GM21423 (cell line): ENCODE results near the gene NEK4.
"Not testable (repeated sequence)": the region's sequence is repeated elsewhere in the genome, so short reads cannot be mapped to it uniquely, and the experiment has no call there.

Source experiments
- ATAC-seq: cut with Tn5 transposase; IDR thresholded peaks from one replicate; pipeline ENCODE4 v1.9.1; 2021; ENCODE audit warnings: mild to moderate bottlenecking, moderate library complexity; ENCODE audit not compliant: unreplicated experiment

Gene NEK4

GRCh38 chr3:52743152-52743551 is 27.6 kb downstream of the NEK4 start:
- no peak for ATAC-seq

- ATAC-seq: no peak
Measured at GRCh38 chr3:52742418-52743041, 28.2 kb downstream of the NEK4 start.

DNA sequence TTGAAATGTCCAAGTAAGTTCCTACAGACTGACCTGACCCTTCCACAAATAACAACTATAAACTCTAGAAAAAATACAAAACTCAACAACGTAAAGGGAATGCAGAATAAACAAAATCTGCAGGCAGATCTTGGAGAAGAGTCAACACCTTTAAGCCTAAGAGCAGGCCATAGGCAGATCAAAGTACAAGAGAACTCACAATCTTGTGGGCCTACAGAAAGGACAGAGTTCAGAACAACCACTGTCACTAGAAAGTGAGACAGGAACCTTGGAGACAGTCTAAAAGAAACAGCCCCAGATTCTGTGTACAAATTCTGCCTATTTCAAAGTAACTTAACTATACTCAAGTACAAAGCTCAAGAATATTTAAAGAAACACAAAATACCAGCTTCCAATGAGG is 31.0 kb downstream of the NEK4 start:
- ATAC-seq: no peak

- no peak for ATAC-seq
Measured at GRCh38 chr3:52733256-52733891, 37.4 kb downstream of the NEK4 start.

- ATAC-seq: no peak
Measured at GRCh38 chr3:52731590-52731989, 39.1 kb downstream of the NEK4 start.

DNA sequence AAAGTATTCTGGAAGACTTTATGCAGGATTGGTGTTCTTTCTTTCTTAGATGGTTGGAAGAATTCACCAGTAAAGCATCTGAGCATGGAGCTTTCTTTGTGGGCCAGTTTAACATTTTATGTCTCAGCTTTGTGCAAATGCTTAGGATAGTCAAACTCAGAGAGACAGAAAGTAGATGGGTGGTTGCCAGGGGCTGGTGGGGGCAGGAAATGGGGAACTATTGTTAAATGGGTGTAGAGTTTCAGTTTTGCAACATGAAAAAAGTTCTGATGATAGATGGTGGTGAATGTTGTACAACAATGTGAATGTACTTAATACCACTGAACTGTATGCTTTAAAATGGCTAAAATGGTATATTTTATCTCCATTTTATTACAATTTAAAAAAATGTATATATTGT is 40.1 kb downstream of the NEK4 start:
- no peak for ATAC-seq

DNA sequence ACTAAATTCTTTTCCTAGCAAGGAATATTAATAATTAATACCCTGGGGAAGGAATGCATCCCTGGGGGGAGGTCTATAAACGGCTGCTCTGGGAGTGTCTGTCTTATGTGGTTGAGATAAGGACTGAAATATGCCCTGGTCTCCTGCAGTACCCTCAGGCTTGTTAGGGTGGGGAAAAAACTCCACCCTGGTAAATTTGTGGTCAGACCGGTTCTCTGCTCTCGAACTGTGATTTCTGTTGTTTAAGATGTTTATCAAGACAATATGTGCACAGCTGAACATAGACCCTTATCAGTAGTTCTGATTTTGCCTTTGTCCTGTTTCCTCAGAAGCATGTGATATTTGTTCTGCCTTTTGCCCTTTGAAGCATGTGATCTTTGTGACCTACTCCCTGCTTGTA is 42.0 kb downstream of the NEK4 start:
- ATAC-seq: not testable (repeated sequence)

DNA sequence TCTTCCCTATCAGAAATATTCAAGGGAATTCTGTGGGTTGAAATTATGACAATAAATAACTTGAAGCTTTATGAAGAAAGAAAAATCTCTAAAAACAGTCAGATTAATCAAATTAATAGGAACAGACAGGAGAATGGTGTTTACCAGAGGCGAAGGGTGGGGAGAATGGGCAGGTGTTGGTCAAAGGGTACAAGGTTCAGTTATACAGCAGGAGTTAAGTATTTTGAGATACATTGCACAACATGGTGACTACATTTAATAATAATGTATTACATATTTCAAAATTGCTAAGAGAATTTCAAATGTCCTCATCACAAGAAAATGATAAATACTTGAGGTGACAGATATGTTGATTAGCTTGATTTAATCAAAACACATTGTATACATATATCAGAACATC is 46.2 kb downstream of the NEK4 start:
- ATAC-seq: no peak

DNA sequence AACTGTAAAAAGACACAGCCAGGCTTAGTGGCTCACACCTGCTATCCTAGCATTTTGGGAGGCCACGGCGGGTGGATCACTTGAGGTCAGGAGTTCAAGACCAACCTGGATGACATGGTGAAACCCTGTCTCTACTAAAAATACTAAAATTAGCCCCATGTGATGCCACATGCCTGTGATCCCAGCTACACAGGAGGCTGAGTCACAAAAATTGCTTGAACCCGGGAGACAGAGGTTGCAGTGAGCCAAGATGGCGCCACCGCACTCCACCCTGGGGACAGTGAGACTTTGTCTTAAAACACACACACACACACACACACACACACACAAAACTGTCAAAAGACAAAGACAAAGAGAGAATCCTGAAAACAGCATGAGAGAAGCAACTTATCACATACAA is 46.8 kb downstream of the NEK4 start:
- ATAC-seq: no peak

- no peak for ATAC-seq
Measured at GRCh38 chr3:52722491-52722890, 48.2 kb downstream of the NEK4 start.

- ATAC-seq: no peak
Measured at GRCh38 chr3:52721730-52722008, 49.1 kb downstream of the NEK4 start.

GRCh38 chr3:52721002-52721729 is 49.6 kb downstream of the NEK4 start:
- no peak for ATAC-seq

- ATAC-seq: no peak
Measured at GRCh38 chr3:52719618-52720017, 51.1 kb downstream of the NEK4 start.

DNA sequence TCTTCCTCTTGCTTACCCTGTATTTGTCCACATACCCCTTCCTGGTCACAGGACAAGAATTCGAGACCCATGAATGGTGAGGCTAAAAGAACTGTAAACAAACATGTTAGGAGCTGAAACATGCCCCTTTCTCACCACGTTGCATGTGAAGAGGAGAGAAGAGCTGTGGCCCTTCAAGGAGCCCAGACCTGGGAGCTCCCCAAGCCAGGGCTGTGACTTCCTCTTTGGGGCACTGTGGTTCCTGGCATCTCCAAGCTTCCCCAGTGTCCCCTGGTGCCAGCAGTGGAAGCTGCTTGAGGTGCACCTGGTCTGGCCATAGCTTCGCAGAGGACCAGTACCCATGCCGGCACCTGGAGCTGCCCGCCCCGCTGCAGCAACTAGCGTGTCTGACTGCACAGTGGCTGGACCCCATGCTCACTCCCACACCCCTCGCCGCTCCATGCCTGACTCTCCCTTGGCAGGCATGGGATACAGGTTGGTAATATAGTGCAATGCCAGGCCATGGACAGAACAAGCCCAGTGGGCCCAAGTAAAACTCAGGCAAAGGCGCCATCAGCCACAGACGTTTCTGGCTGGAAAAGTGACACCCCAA is 54.9 kb downstream of the NEK4 start:
- no peak for ATAC-seq

DNA sequence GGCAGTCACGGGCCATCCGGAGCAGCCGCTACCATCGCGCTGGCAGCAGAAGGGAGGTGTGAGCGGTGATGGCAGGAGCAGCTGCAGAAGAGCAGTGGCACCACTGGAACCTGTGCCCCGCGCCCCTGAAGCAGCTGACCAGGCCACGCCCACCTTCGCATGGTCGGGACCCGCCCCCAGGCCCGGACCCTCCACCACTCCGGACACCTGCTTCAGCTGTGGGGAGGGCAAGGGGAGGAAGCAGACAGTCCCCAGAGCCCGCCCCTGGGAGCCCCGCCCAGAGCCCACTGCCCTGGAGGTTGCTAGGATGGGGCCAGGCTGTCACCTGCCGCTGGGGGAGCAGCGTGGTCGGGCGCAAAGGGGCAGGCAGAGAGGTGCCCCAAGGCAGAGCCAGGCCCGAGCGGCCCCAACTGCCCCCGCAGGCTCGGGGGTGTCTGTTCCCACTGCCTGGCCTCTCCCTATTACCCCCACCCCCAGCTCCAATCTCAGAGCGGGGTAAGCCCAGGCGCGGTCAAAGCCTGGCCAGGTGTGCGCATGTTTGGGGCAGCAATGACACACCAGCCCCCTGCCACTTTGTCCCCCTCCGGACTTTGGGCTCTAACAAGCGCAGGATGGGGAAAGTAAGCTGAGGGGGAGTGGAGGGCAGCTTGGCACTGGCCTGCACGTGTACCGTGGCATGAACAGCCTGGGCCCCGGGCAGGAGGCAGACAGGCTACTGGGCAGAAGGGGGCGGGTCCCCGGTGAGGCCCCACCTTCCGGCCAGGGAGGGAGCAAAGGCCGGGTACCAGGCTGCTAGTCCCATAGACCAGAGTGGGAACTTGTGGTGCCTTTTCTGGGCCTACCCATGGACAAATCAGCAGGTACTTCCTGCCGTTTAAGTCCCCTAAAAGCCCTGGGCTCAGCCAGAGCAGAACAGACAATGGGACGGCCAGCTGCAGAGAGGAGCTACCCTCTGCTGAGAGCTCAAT is 56.1 kb downstream of the NEK4 start:
- ATAC-seq: no peak

DNA sequence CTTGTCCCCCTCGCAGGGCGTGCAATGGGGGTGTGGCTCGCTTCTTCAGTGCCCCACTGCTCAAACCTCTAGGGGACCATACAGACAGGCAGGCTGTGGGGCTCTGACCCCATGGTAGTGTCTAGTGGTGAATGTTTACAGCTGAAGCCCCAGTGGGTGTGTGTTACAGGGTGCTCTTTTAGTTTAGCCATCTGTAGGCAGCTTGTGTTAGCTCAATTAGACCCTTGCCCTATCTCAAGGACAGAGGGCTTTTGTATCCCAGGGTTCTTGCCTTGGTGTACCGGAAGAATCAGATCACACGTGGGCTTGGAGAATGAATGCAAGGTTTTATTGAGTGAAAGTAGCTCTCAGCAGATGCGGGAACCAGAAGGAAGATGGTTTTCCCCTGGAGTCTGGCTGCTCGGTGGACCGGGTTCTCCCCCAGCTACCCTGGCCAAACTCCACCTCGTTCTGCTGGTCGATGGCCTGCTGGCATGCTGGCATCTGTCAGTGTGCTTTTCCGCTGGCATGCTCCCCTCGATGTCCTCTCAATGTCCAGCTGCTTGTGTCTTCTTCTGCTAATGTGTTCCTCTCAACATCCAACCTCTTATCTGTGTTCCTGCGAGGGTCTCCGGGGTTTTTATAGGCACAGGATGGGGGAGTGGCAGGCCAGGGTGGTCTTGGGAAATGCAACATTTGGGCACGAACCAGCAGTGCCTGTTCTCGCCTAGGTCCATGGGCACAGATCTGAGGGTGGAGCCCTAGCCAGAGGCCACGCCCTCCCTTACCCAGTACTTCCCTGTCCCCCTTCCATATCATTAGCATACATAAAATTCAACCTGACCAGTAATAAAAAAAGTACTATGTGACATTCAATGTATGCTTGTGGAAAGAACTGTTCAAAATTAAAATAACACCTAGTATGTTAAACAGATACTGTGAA is 58.2 kb downstream of the NEK4 start:
- ATAC-seq: no peak

GRCh38 chr3:52710512-52710911 is 60.2 kb downstream of the NEK4 start:
- ATAC-seq: no peak

- ATAC-seq: no peak
Measured at GRCh38 chr3:52707585-52707984, 63.2 kb downstream of the NEK4 start.

DNA sequence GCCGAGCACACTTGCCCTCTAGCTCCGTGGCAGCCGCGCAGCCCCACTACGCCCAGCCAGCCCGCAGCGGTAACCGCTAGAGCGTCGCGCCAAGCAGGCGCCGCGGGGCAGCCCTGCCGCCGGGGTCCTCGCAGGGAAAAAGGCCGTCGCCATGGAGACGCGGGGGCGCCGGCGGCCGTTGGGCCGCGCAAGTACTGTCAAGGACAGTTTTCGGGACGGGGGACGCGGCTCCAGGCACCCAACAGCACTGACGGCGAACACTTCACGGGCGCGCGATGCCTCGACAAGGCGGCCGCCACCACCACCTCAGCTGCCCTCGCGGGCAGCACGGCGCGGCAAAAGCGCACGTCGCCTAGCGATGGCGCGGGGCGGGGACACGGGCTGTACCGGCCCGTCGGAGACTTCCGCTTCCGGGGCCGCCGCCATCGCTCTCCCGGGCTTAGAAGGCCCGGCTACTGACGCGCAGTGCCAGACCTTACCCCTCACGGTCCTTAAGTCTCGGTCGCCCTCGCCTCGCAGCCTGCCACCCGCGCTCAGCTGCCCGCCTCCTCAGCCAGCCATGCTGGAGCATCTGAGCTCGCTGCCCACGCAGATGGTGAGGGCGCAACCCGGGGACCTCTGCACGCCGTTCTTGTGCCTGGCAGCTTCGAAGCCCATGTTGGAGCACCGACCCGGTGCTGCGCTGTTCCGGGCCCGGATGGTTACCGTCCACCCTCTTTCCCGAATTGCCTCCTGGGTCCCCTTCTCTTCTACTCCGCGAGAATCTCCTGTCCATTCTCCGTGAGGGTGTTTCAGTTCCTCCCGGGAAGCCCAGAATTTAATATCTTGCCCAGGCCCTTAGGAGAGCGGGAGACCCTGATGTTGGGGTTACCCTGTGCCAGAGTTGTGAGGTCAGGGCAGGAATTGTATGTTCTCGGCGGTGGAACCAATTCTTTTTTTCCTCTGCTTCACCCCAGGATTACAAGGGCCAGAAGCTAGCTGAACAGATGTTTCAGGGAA is 64.8 kb downstream of the NEK4 start, which contains the start of the genes GLT8D1 and SPCS1:
GLT8D1 (minus strand) TSS at position 104 of the 999 bp plus-strand sequence. CDS start 5,331 bp downstream, outside the sequence.
SPCS1 (plus strand) TSS at position 419 of the 999 bp plus-strand sequence; CDS start at position 560, 141 bp downstream.
- ATAC-seq: peak; percentile 77
